SK-N-SH treated with all-trans-retinoic acid at 6 μM for 48 hours (cell line): ENCODE data around the gene CLEC11A.

Source experiments
- ATAC-seq: fragments of 200-7000 bp; cut with Tn5 transposase; 3 replicates; pipeline ENCODE4 v1.9.1; 2020; ENCODE audit warnings: mild to moderate bottlenecking, moderate library complexity
- ARNTL ChIP-seq: fragments of 450-650 bp; formaldehyde crosslinking; IDR thresholded peaks from 2 replicates; pipeline ENCODE4 v1.5.0; 2020; ENCODE audit warnings: low read depth, mild to moderate bottlenecking, moderate library complexity, borderline replicate concordance
- CSDC2 ChIP-seq: fragments of 250-450 bp; sonication (Bioruptor Pico); IDR thresholded peaks from 2 replicates; pipeline ENCODE4 v1.5.0; 2020; ENCODE audit warnings: mild to moderate bottlenecking, moderate library complexity
- ESRRG ChIP-seq: fragments of 250-450 bp; sonication (Bioruptor Pico); IDR thresholded peaks from 2 replicates; pipeline ENCODE4 v1.6.1; 2021; ENCODE audit warnings: mild to moderate bottlenecking
- GLIS3 ChIP-seq: fragments of 250-450 bp; sonication (Bioruptor Pico); IDR thresholded peaks from 2 replicates; pipeline ENCODE4 v1.5.0; 2020; ENCODE audit warnings: mild to moderate bottlenecking, moderate library complexity
- OSR1 ChIP-seq: fragments of 250-450 bp; sonication (Bioruptor Pico); IDR thresholded peaks from 2 replicates; pipeline ENCODE4 v1.8.0; 2022; ENCODE audit warnings: moderate library complexity, mild to moderate bottlenecking, inconsistent platforms
- PPARA ChIP-seq: fragments of 250-450 bp; sonication (Bioruptor Pico); IDR thresholded peaks from 2 replicates; pipeline ENCODE4 v1.5.0; 2020; ENCODE audit warnings: mild to moderate bottlenecking, borderline replicate concordance
- RARB ChIP-seq: fragments of 250-450 bp; sonication (Bioruptor Pico); IDR thresholded peaks from 2 replicates; pipeline ENCODE4 v1.8.0; 2021; ENCODE audit warnings: mild to moderate bottlenecking, moderate library complexity
- SNAI2 ChIP-seq: fragments of 250-450 bp; sonication (Bioruptor Pico); IDR thresholded peaks from 2 replicates; pipeline ENCODE4 v1.5.0; 2020; ENCODE audit warnings: mild to moderate bottlenecking, moderate library complexity
- TCF4 ChIP-seq: fragments of 250-450 bp; sonication (Bioruptor Pico); IDR thresholded peaks from 2 replicates; pipeline ENCODE4 v1.8.0; 2021; ENCODE audit warnings: mild to moderate bottlenecking, moderate library complexity, borderline replicate concordance
- TOX ChIP-seq: fragments of 250-450 bp; sonication (Bioruptor Pico); IDR thresholded peaks from 2 replicates; pipeline ENCODE4 v1.8.0; 2021; ENCODE audit warnings: mild to moderate bottlenecking, moderate library complexity, borderline replicate concordance
- ZFP3 ChIP-seq: fragments of 250-450 bp; sonication (Bioruptor Pico); IDR thresholded peaks from 2 replicates; pipeline ENCODE4 v1.5.0; 2020; ENCODE audit warnings: mild to moderate bottlenecking, moderate library complexity
- ZFP30 ChIP-seq: fragments of 450-650 bp; formaldehyde crosslinking; IDR thresholded peaks from 2 replicates; pipeline ENCODE4 v1.5.0; 2022; ENCODE audit warnings: mild to moderate bottlenecking, moderate library complexity
- ZNF70 ChIP-seq: fragments of 450-650 bp; formaldehyde crosslinking; IDR thresholded peaks from 2 replicates; pipeline ENCODE4 v1.5.0; 2020; ENCODE audit warnings: mild to moderate bottlenecking, moderate library complexity
- ZNF8 ChIP-seq: fragments of 450-650 bp; formaldehyde crosslinking; IDR thresholded peaks from 2 replicates; pipeline ENCODE4 v1.5.0; 2020; ENCODE audit warnings: mild to moderate bottlenecking, moderate library complexity
- TF ChIP-seq, protein P1 (sequence below): fragments of 250-450 bp; sonication (Bioruptor Pico); IDR thresholded peaks from 2 replicates; pipeline ENCODE4 v1.5.0; 2020; ENCODE audit warnings: mild to moderate bottlenecking, moderate library complexity
- TF ChIP-seq, protein P2 (sequence below): fragments of 250-450 bp; sonication (Bioruptor Pico); IDR thresholded peaks from 2 replicates; pipeline ENCODE4 v1.8.0; 2020; ENCODE audit warnings: mild to moderate bottlenecking, moderate library complexity, borderline replicate concordance
- TF ChIP-seq, protein P3 (sequence below): fragments of 250-450 bp; sonication (Bioruptor Pico); IDR thresholded peaks from 2 replicates; pipeline ENCODE4 v1.5.1; 2020; ENCODE audit warnings: low read depth, mild to moderate bottlenecking, moderate library complexity
- TF ChIP-seq, protein P4 (sequence below): fragments of 250-450 bp; sonication (Bioruptor Pico); IDR thresholded peaks from 2 replicates; pipeline ENCODE4 v1.5.1; 2021; ENCODE audit warnings: mild to moderate bottlenecking, moderate library complexity
- TF ChIP-seq, protein P5 (sequence below): fragments of 250-450 bp; sonication (Bioruptor Pico); IDR thresholded peaks from 2 replicates; pipeline ENCODE4 v1.8.0; 2021; ENCODE audit warnings: low read depth, mild to moderate bottlenecking, moderate library complexity, borderline replicate concordance

CLEC11A gene

DNA sequence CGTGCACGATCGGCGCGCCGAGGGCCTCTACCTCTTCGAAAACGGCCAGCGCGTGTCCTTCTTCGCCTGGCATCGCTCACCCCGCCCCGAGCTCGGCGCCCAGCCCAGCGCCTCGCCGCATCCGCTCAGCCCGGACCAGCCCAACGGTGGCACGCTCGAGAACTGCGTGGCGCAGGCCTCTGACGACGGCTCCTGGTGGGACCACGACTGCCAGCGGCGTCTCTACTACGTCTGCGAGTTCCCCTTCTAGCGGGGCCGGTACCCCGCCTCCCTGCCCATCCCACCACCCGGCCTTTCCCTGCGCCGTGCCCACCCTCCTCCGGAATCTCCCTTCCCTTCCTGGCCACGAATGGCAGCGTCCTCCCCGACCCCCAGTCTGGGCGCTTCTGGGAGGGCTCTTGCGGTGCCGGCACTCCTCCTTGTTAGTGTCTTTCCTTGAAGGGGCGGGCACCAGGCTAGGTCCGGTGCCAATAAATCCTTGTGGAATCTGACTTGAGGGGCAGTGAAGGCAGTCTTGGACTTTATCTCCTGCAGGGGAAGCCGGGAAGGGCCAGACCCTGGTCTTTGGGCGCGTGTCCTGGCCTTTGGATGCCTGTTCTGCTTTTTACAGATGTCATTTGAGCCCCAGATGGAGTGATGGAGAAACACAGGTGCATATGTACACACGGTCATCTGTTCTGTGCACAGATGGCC, 2.2 kb downstream of the CLEC11A start (continued):
- TF ChIP-seq, protein P1, sequence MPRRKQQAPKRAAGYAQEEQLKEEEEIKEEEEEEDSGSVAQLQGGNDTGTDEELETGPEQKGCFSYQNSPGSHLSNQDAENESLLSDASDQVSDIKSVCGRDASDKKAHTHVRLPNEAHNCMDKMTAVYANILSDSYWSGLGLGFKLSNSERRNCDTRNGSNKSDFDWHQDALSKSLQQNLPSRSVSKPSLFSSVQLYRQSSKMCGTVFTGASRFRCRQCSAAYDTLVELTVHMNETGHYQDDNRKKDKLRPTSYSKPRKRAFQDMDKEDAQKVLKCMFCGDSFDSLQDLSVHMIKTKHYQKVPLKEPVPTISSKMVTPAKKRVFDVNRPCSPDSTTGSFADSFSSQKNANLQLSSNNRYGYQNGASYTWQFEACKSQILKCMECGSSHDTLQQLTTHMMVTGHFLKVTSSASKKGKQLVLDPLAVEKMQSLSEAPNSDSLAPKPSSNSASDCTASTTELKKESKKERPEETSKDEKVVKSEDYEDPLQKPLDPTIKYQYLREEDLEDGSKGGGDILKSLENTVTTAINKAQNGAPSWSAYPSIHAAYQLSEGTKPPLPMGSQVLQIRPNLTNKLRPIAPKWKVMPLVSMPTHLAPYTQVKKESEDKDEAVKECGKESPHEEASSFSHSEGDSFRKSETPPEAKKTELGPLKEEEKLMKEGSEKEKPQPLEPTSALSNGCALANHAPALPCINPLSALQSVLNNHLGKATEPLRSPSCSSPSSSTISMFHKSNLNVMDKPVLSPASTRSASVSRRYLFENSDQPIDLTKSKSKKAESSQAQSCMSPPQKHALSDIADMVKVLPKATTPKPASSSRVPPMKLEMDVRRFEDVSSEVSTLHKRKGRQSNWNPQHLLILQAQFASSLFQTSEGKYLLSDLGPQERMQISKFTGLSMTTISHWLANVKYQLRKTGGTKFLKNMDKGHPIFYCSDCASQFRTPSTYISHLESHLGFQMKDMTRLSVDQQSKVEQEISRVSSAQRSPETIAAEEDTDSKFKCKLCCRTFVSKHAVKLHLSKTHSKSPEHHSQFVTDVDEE (CRISPR knock-in tag), result no peak
- TF ChIP-seq GLIS3, result no peak
- no peak for TF ChIP-seq RARB (CRISPR knock-in tag)
- TF ChIP-seq OSR1 (CRISPR knock-in tag), result no peak
- TF ChIP-seq SNAI2 (CRISPR knock-in tag), result no peak
- TF ChIP-seq ARNTL (CRISPR knock-in tag), result no peak
- no peak for TF ChIP-seq TOX
- TF ChIP-seq, all 23 proteins: peak for 0

DNA sequence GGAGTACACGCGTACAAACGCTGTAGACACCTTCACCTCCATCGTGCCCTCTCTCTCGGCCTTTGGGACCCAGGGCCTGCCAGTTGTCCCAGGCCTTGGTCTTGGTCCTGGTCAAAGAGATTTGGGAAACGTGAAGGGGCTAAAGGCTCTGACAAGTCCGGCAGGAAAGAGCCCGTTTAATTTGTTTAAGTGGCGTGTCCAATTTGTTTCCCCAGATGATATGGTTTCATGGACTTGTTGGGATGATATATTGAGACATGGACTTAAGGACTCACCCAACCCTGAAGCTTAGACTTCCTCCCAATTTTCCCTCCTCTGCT, 2.7 kb downstream of the CLEC11A start:
- TF ChIP-seq OSR1 (CRISPR knock-in tag) (no peak), ZFP3 (CRISPR knock-in tag) (no peak), ESRRG (CRISPR knock-in tag) (no peak), TCF4 (CRISPR knock-in tag) (no peak), CSDC2 (no peak), SNAI2 (CRISPR knock-in tag) (no peak), PPARA (CRISPR knock-in tag) (no peak), TOX (no peak)
- TF ChIP-seq, protein P2, sequence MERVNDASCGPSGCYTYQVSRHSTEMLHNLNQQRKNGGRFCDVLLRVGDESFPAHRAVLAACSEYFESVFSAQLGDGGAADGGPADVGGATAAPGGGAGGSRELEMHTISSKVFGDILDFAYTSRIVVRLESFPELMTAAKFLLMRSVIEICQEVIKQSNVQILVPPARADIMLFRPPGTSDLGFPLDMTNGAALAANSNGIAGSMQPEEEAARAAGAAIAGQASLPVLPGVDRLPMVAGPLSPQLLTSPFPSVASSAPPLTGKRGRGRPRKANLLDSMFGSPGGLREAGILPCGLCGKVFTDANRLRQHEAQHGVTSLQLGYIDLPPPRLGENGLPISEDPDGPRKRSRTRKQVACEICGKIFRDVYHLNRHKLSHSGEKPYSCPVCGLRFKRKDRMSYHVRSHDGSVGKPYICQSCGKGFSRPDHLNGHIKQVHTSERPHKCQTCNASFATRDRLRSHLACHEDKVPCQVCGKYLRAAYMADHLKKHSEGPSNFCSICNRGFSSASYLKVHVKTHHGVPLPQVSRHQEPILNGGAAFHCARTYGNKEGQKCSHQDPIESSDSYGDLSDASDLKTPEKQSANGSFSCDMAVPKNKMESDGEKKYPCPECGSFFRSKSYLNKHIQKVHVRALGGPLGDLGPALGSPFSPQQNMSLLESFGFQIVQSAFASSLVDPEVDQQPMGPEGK (CRISPR knock-in tag), result no peak
- TF ChIP-seq, protein P3, sequence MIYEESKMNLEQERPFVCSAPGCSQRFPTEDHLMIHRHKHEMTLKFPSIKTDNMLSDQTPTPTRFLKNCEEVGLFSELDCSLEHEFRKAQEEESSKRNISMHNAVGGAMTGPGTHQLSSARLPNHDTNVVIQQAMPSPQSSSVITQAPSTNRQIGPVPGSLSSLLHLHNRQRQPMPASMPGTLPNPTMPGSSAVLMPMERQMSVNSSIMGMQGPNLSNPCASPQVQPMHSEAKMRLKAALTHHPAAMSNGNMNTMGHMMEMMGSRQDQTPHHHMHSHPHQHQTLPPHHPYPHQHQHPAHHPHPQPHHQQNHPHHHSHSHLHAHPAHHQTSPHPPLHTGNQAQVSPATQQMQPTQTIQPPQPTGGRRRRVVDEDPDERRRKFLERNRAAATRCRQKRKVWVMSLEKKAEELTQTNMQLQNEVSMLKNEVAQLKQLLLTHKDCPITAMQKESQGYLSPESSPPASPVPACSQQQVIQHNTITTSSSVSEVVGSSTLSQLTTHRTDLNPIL, result no peak
- TF ChIP-seq, protein P4, sequence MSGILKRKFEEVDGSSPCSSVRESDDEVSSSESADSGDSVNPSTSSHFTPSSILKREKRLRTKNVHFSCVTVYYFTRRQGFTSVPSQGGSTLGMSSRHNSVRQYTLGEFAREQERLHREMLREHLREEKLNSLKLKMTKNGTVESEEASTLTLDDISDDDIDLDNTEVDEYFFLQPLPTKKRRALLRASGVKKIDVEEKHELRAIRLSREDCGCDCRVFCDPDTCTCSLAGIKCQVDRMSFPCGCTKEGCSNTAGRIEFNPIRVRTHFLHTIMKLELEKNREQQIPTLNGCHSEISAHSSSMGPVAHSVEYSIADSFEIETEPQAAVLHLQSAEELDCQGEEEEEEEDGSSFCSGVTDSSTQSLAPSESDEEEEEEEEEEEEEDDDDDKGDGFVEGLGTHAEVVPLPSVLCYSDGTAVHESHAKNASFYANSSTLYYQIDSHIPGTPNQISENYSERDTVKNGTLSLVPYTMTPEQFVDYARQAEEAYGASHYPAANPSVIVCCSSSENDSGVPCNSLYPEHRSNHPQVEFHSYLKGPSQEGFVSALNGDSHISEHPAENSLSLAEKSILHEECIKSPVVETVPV, result no peak
- no peak for ATAC-seq

DNA sequence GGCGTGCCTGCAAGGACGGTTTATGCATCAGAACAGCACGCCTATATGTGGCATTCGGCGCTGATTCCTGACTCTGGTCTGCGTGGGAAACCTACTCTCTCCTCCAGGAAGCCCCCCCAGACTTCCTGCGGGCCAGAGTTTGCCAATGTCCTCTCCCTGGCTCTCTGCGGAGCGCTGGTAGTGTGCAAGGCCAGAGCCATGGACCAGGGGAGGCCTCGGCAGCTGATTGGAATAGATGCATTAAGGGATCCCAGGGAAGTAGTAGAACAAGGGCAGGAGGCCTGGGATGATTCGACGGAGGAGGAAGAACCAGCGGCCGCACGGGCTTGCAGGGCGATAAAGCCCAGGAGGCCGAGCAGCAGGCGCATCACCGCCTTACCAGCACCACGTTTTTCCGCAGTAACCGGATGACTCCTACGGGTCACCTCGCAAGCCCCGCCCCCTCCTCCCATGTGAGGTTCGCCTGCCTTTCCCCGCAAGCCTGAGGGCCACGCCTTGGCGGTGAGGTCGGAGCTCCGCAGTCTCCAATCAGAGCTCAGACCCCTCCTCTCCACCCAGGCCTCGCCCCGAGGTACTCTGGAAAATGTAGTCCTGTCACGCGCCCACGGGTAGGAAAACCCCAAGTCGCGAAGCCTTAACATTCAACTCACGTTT, 5.0 kb downstream of the CLEC11A start:
- TF ChIP-seq TOX (no peak), ZNF70 (CRISPR knock-in tag) (no peak), OSR1 (CRISPR knock-in tag) (no peak), ZNF8 (CRISPR knock-in tag) (no peak)
- ATAC-seq, result peak; percentile 3; the same call in 1 of the 3 replicates

DNA sequence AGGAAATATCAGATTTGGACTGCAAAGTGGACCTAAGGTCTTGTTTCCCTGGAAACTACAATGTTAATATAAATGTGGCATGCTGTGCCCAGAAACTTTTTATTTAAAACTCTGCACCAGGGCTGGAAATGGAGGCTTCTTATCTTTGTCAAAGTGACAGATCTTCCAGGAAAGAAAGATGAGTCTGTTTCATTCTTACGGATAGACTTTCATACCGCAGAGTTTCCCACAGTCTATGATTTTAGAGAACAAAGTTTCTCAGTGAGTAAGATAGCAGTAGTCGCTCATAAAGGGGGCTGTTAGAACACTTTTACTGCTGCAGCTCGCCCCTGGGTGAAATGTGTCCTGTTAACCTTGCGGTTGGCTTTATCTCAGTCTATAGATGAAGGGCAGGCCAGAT, 6.7 kb downstream of the CLEC11A start:
- TF ChIP-seq GLIS3 (no peak), ZFP30 (CRISPR knock-in tag) (no peak)
- TF ChIP-seq, protein P1 (CRISPR knock-in tag), result no peak
- TF ChIP-seq, protein P5, sequence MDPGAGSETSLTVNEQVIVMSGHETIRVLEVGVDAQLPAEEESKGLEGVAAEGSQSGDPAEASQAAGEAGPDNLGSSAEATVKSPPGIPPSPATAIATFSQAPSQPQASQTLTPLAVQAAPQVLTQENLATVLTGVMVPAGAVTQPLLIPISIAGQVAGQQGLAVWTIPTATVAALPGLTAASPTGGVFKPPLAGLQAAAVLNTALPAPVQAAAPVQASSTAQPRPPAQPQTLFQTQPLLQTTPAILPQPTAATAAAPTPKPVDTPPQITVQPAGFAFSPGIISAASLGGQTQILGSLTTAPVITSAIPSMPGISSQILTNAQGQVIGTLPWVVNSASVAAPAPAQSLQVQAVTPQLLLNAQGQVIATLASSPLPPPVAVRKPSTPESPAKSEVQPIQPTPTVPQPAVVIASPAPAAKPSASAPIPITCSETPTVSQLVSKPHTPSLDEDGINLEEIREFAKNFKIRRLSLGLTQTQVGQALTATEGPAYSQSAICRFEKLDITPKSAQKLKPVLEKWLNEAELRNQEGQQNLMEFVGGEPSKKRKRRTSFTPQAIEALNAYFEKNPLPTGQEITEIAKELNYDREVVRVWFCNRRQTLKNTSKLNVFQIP, result no peak
- no peak for ATAC-seq
